ENCODE data around the gene ADGRG6. TPM values are rescaled to one million over a fixed set of nuclear protein-coding genes. Genes with fewer than 3 reads are reported as not detected.

ADGRG6 gene
- total RNA-seq, 4 donors from 2014 or later, result 22.3 to 56.5 (median 26.0) TPM

DNA sequence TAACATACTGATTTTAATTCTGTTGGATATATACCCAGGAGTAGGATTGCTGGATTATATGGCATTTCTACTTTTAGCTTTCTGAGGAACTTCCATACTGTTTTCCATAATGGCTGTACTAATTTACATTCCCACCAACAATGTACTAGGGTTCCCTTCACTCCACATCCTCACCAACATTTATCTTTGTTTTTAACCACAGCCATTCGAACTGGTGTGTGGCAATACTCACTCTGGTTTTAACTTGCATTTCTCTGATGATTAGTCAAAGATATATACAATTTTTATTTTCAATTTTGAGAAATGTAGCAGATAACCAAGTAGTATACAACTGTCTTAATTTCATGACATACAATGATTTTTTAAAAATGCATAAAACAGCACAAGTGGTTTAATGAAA, 30.3 kb upstream of the ADGRG6 start:
- Histone ChIP-seq H3K27me3 (no peaks in the 10 kb centered on the region), H3K9me3 (no peaks in the 10 kb centered on the region), H3K4me1 (no peaks in the 10 kb centered on the region), H3K27ac (no peak overlapping the region), H3K4me3 (no peak overlapping the region), H3K36me3 (no peaks in the 10 kb centered on the region)
- TF ChIP-seq POLR2A (IDR thresholded peaks at IDR 0.05) (no peak), CTCF (IDR thresholded peaks at IDR 0.05) (no peak)
- DNase-seq, result no peak
- 65 to 67% methylated on average over 1 of the region's 1 CpG for WGBS, 2 donors
- intact Hi-C loops (cut with DNase I), result no loop called here

GRCh38 chr6:142274656-142275055, 27.2 kb upstream of the ADGRG6 start:
- Histone ChIP-seq H3K4me3 (no peak overlapping the region), H3K36me3 (no peaks in the 10 kb centered on the region), H3K27me3 (no peaks in the 10 kb centered on the region), H3K4me1 (no peaks in the 10 kb centered on the region), H3K9me3 (no peaks in the 10 kb centered on the region), H3K27ac (no peak overlapping the region)
- no peak for DNase-seq
- intact Hi-C loops (cut with DNase I), result no loop called here
- WGBS, 2 donors, result 79 to 81% methylated on average over 4 of the region's 4 CpGs
- TF ChIP-seq POLR2A (IDR thresholded peaks at IDR 0.05), result no peak
- no peak for TF ChIP-seq CTCF (IDR thresholded peaks at IDR 0.05)

DNA sequence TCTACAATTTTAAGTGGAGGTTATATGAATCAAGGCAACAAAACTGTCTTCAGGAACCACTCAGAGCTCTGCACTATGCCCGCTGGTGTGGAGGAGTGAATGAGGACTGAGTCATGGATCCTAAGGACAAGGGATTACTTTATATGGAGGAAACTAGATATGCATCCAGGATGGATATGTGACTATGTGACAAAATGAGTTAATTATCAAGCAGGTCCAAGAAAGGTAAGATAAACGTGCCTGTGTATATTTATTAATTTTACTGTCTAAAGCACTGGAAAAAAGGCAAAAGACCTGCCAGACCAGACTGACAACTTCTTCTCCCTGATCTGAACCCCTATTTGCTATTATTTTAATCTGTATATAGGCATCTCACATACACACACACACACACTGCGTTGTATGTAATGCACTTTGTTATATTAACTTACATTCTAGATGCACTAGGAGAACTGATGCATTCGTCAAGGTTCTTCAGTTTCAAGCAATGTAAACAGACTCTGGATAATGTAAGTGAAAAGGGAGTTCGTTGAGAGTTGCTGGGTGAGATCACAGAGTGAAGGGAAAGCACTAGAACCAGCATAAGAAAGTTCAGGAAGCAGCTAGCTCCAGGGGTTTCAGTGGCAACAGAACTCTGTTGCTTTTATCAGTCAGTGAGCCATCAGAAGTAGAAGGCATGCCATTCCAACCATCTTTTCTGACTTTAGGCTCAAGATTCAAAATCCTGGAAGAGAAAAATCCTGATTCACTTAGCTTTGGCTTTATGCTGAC, 26.4 kb upstream of the ADGRG6 start:
- Histone ChIP-seq H3K4me1 (no peaks in the 10 kb centered on the region), H3K27ac (no peak overlapping the region), H3K27me3 (no peaks in the 10 kb centered on the region), H3K9me3 (no peaks in the 10 kb centered on the region), H3K4me3 (no peak overlapping the region), H3K36me3 (no peaks in the 10 kb centered on the region)
- TF ChIP-seq POLR2A (IDR thresholded peaks at IDR 0.05) (no peak), CTCF (IDR thresholded peaks at IDR 0.05) (no peak)
- WGBS, 2 donors, result 32 to 49% methylated on average over 5 of the region's 5 CpGs
- no peak for DNase-seq
- intact Hi-C loops (cut with DNase I), result no loop called here

- Histone ChIP-seq H3K4me3 (no peak overlapping the region), H3K27ac (no peak overlapping the region), H3K9me3 (peaks cover 0 to 4% (median 0%) of the 10 kb centered on the region in 3 donors), H3K4me1 (no peaks in the 10 kb centered on the region), H3K36me3 (no peaks in the 10 kb centered on the region), H3K27me3 (no peaks in the 10 kb centered on the region)
- WGBS, 2 donors, result 50 to 76% methylated on average over 1 of the region's 1 CpG
- DNase-seq, result no peak
- intact Hi-C loops (cut with DNase I), result no loop called here
- TF ChIP-seq CTCF (IDR thresholded peaks at IDR 0.05) (no peak), POLR2A (IDR thresholded peaks at IDR 0.05) (no peak)
Observed at GRCh38 chr6:142276256-142276655, 25.6 kb upstream of the ADGRG6 start.

- H3K36me3 ChIP-seq, result no peaks in the 10 kb centered on the region
- 55 to 73% methylated on average over 5 of the region's 5 CpGs for WGBS, 2 donors
- intact Hi-C loops (cut with DNase I), result no loop called here
- no peaks in the 10 kb centered on the region for H3K4me1 ChIP-seq
- no peak for DNase-seq
- H3K27ac ChIP-seq, result no peak overlapping the region
- no peaks in the 10 kb centered on the region for H3K27me3 ChIP-seq
- TF ChIP-seq POLR2A (IDR thresholded peaks at IDR 0.05), result no peak
- no peak for TF ChIP-seq CTCF (IDR thresholded peaks at IDR 0.05)
- H3K9me3 ChIP-seq, result peaks cover 0 to 4% (median 0%) of the 10 kb centered on the region in 3 donors
- H3K4me3 ChIP-seq, result no peak overlapping the region
Observed at GRCh38 chr6:142279350-142280180, 22.2 kb upstream of the ADGRG6 start.

All from esophagus squamous epithelium (tissue), 5 donors.